ENCODE data around the gene IL20RB.

GRCh38 chr3:136929977-136930670 is 27.7 kb upstream of the IL20RB start:
- no peak for TF ChIP-seq POLR2A (IDR thresholded peaks at IDR 0.05)
- TF ChIP-seq, protein P1, sequence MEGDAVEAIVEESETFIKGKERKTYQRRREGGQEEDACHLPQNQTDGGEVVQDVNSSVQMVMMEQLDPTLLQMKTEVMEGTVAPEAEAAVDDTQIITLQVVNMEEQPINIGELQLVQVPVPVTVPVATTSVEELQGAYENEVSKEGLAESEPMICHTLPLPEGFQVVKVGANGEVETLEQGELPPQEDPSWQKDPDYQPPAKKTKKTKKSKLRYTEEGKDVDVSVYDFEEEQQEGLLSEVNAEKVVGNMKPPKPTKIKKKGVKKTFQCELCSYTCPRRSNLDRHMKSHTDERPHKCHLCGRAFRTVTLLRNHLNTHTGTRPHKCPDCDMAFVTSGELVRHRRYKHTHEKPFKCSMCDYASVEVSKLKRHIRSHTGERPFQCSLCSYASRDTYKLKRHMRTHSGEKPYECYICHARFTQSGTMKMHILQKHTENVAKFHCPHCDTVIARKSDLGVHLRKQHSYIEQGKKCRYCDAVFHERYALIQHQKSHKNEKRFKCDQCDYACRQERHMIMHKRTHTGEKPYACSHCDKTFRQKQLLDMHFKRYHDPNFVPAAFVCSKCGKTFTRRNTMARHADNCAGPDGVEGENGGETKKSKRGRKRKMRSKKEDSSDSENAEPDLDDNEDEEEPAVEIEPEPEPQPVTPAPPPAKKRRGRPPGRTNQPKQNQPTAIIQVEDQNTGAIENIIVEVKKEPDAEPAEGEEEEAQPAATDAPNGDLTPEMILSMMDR (IDR thresholded peaks at IDR 0.05 in 8 of 11, conservative IDR thresholded peaks at IDR 0.05 in 3 of 11), result no peak

All from spleen (tissue), 7 donors.